IPS DF 6.9 (cell line): ENCODE data around the gene ADARB2.
"Not testable (repeated sequence)": the region's sequence is repeated elsewhere in the genome, so short reads cannot be mapped to it uniquely, and the experiment has no call there.

ENCODE experiments used
- DNase-seq: peaks from one replicate; pipeline ENCODE4 v3.0.0-alpha.2; 2013; ENCODE audit warnings: low read depth, low spot score
- H3K27ac ChIP-seq: one replicate; pipeline ENCODE4 v1.5.1; 2013; ENCODE audit warnings: low read length, control low read depth
- H3K27me3 ChIP-seq: 2 replicates; pipeline ENCODE4 v1.6.1; 2013; ENCODE audit warnings: mild to moderate bottlenecking, low read length; ENCODE audit not compliant: control insufficient read depth, insufficient read depth
- H3K36me3 ChIP-seq: 2 replicates; pipeline ENCODE4 v1.6.1; 2013; ENCODE audit warnings: low read length; ENCODE audit not compliant: control insufficient read depth, insufficient read depth
- H3K4me1 ChIP-seq: 2 replicates; pipeline ENCODE4 v1.6.1; 2013; ENCODE audit warnings: low read length; ENCODE audit not compliant: control insufficient read depth, insufficient read depth
- H3K4me3 ChIP-seq: 2 replicates; pipeline ENCODE4 v1.5.1; 2013; ENCODE audit warnings: mild to moderate bottlenecking, low read length
- H3K9me3 ChIP-seq: 2 replicates; pipeline ENCODE4 v1.6.1; 2013; ENCODE audit warnings: low read length, inconsistent platforms; ENCODE audit not compliant: control insufficient read depth, insufficient read depth
- WGBS: extraction: QIAGEN DNeasy Blood & Tissue Kit; methylation state at CpG from one replicate; pipeline ENCODE4 v1.1.7; 2013; ENCODE audit warnings: mixed read lengths, missing lambda C conversion rate; ENCODE audit not compliant: insufficient read length, insufficient coverage; 5-methylcytosine and 5-hydroxymethylcytosine counted together

The ADARB2 gene

GRCh38 chr10:1414346-1414745 is 323.0 kb downstream of the ADARB2 start:
- not testable (repeated sequence) for DNase-seq

DNA sequence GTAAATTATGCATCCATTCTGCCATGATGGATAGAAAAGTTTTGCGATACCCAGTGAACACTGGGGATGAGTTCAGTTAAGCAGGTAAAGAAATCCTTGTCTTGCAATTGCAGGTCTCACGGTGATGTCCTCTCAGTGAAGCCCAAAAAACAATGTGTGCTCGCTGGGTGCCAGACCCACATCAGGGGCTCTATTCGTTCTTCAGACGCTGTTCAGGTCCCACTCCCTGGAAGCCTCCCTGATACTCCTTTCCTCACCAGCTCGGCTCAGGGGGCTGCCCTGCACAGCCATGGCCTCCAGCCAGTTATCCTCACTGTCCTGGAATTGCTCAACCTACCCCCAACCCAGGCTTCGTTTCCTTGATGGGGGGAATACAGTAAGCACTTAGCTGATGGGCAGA is 323.5 kb downstream of the ADARB2 start:
- WGBS, result no CpG with 5 or more reads among the region's 7 CpGs
- no peaks in the 10 kb centered on the region for H3K36me3 ChIP-seq
- no peak for DNase-seq
- H3K9me3 ChIP-seq, result no peaks in the 10 kb centered on the region
- no peak overlapping the region for H3K27ac ChIP-seq
- H3K4me3 ChIP-seq, result no peak overlapping the region
- H3K4me1 ChIP-seq, result no peaks in the 10 kb centered on the region; the same call in 1 of the 2 replicates
- H3K27me3 ChIP-seq, result no peaks in the 10 kb centered on the region

More at GRCh38 chr10:1414346-1414745, 323.0 kb downstream of the ADARB2 start:
- H3K4me1 ChIP-seq, H3K4me3 ChIP-seq, H3K27ac ChIP-seq, H3K36me3 ChIP-seq, H3K9me3 ChIP-seq, H3K27me3 ChIP-seq: not testable (repeated sequence)
- no CpG with 5 or more reads among the region's 7 CpGs for WGBS

GRCh38 chr10:1413256-1413655 is 324.1 kb downstream of the ADARB2 start:
- WGBS, result no CpG with 5 or more reads among the region's 11 CpGs
- Histone ChIP-seq H3K27me3 (no peaks in the 10 kb centered on the region), H3K27ac (no peak overlapping the region), H3K4me1 (no peaks in the 10 kb centered on the region; the same call in 1 of the 2 replicates), H3K36me3 (no peaks in the 10 kb centered on the region), H3K9me3 (no peaks in the 10 kb centered on the region), H3K4me3 (no peak overlapping the region)
- no peak for DNase-seq

DNA sequence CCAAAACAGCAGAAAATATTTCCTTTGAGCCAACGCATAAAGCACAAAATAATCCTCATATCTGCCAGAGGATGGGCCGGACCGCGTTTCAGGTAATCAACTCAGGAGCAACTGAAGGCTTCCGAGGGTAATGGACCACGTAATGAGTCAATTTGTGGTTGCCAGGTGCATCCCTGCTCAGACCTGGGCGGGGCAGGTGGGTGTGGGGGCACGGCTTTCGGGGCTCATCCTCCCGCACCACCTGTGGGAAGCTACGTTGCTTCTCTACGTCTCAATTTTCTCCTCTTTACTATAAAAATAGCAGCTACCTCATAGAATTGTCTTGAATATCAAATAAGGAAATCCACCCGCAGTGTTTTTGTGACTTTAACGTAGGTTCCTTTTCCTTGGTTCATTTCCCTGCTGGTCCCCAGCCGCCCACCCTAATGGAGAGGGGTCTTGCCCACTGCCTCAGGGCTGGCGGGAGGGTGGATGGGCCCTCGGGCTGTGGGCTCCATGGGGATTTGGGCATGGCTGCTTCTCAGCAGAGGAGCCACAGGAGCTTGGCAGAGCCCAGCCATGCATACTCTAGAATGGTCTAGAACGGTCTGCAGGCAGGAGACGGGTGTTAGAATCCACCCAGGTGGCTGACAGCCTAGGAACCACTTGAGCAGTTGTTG is 324.7 kb downstream of the ADARB2 start:
- no peak for DNase-seq
- WGBS, result no CpG with 5 or more reads among the region's 19 CpGs
- H3K9me3 ChIP-seq, result no peaks in the 10 kb centered on the region
- H3K4me1 ChIP-seq, result peaks cover under 1% of the 10 kb centered on the region; the same call in 1 of the 2 replicates
- H3K36me3 ChIP-seq, result no peaks in the 10 kb centered on the region
- no peaks in the 10 kb centered on the region for H3K27me3 ChIP-seq
- no peak overlapping the region for H3K4me3 ChIP-seq
- H3K27ac ChIP-seq, result no peak overlapping the region

- peaks cover 2% of the 10 kb centered on the region for H3K4me1 ChIP-seq
- no peaks in the 10 kb centered on the region for H3K36me3 ChIP-seq
- no CpG with 5 or more reads among the region's 17 CpGs for WGBS
- no peaks in the 10 kb centered on the region for H3K27me3 ChIP-seq
- no peak overlapping the region for H3K27ac ChIP-seq
- no peak for DNase-seq
- no peaks in the 10 kb centered on the region for H3K9me3 ChIP-seq
- no peak overlapping the region for H3K4me3 ChIP-seq
These were observed 325.4 kb downstream of the ADARB2 start for GRCh38 chr10:1411956-1412355.

- DNase-seq, result no peak
- H3K27ac ChIP-seq, result no peak overlapping the region
- no peaks in the 10 kb centered on the region for H3K27me3 ChIP-seq
- H3K36me3 ChIP-seq, result no peaks in the 10 kb centered on the region
- H3K9me3 ChIP-seq, result no peaks in the 10 kb centered on the region
- no CpG with 5 or more reads among the region's 17 CpGs for WGBS
- H3K4me3 ChIP-seq, result no peak overlapping the region
- peaks cover 2% of the 10 kb centered on the region for H3K4me1 ChIP-seq
These were observed 325.9 kb downstream of the ADARB2 start for GRCh38 chr10:1411451-1411850.

DNA sequence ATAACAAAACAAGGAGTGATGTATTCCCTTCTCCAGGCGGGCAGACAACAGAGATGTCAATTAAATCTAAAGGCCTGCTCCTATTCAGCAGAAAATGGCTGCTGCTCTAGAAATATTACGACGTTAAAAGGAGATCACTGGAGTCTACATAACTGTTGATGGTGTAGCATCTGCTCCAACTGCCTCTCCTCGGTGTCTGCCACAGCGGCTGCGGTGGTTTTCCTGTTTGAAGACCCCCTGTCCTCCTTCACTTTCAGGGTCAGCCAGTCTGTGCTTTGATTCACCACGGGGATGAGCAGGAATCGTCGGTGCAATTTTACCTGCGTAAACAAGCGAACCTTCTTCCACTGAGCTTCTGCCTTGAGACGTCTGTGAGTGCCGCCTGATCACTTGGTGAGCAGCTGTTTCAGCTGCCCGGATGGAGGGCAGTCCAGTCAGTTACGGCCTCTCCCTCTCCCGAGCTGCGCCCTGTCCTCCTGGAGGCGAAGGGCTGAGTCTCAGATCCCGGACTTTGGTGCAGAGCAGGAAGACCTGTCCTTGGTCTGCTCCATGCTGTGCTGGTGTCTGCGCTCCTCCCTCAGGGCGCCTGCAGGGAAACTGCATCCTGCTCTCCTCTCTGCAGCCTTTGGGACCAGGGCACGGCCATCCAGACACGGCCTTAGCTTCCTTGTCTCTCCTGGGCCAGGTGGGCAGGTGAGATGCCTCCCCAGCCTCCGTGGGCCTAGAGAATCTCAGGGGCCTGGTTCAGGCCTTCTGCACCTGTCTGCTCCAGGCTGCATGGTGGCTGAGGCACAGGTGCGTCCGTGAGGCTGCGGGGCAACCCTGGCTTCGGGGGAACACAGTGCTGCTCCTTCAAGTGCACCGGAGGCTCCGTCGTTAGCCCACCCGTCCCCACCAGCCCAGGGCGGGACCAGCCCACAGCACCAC is 326.6 kb downstream of the ADARB2 start:
- H3K4me1 ChIP-seq, result peaks cover 2% of the 10 kb centered on the region
- no peak for DNase-seq
- H3K27ac ChIP-seq, result no peak overlapping the region
- no peaks in the 10 kb centered on the region for H3K27me3 ChIP-seq
- H3K9me3 ChIP-seq, result no peaks in the 10 kb centered on the region
- WGBS, result no CpG with 5 or more reads among the region's 33 CpGs
- no peaks in the 10 kb centered on the region for H3K36me3 ChIP-seq
- no peak overlapping the region for H3K4me3 ChIP-seq

GRCh38 chr10:1410032-1410431 is 327.3 kb downstream of the ADARB2 start:
- no peaks in the 10 kb centered on the region for H3K27me3 ChIP-seq
- H3K4me3 ChIP-seq, result no peak overlapping the region
- peaks cover 2% of the 10 kb centered on the region for H3K4me1 ChIP-seq
- no peak overlapping the region for H3K27ac ChIP-seq
- H3K36me3 ChIP-seq, result no peaks in the 10 kb centered on the region
- DNase-seq, result no peak
- WGBS, result no CpG with 5 or more reads among the region's 11 CpGs
- H3K9me3 ChIP-seq, result no peaks in the 10 kb centered on the region

DNA sequence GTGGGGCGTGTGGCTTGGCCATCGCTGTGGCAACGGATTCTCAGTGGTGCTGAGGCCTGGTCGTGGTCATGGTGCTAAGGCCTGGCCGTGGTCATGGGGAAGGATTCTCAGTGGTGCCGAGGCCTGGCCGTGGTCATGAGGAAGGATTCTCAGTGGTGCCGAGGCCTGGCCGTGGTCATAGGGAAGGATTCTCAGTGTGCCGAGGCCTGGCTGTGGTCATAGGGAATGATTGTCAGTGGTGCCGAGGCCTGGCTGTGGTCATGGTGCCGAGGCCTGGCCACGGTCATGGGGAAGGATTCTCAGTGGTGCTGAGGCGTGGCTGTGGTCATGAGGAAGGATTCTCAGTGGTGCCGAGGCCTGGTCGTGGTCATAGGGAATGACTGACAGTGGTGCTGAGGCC is 327.9 kb downstream of the ADARB2 start:
- H3K4me3 ChIP-seq, result no peak overlapping the region
- H3K27me3 ChIP-seq, result no peaks in the 10 kb centered on the region
- no peaks in the 10 kb centered on the region for H3K9me3 ChIP-seq
- H3K27ac ChIP-seq, result no peak overlapping the region
- no peaks in the 10 kb centered on the region for H3K36me3 ChIP-seq
- no peak for DNase-seq
- peaks cover 2% of the 10 kb centered on the region for H3K4me1 ChIP-seq
- WGBS, result no CpG with 5 or more reads among the region's 16 CpGs

DNA sequence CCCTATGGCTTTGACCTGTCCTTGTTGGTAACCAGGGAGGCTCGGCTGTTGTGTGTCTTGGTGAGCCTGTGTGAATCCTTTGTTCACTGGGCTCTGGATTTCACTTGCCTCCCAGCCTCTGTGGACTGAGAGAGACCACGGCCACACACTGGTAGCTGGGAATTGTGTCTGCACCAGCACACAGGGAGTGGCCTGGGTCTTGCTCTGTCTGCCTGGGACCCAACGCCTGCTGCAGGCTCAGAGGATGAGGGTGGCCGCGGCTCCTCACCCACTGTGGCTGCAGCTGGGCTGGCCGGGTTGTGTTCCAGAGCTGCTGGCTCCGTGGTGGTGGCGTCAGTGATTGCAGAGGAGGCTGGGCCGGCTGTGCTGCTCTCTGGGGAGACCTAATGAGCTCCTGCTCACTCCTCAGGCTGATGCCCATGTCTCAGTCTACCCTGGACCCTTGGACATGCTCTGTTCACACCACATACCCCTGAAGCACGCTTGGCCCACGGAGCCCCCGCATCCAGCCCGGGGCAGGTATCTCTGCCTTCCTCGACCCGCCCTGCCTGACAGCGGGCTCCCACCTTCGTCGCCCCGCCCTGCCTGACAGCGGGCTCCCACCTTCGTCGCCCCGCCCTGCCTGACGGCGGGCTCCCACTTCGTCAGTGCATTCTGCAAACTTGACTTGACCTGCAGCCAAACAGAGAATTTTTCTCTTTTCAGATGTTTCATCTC is 328.5 kb downstream of the ADARB2 start:
- H3K36me3 ChIP-seq, result no peaks in the 10 kb centered on the region
- no peak for DNase-seq
- H3K4me3 ChIP-seq, result no peak overlapping the region
- H3K4me1 ChIP-seq, result peaks cover 2% of the 10 kb centered on the region
- H3K27ac ChIP-seq, result no peak overlapping the region
- H3K27me3 ChIP-seq, result no peaks in the 10 kb centered on the region
- WGBS, result no CpG with 5 or more reads among the region's 26 CpGs
- H3K9me3 ChIP-seq, result no peaks in the 10 kb centered on the region
